Epithelial cell of esophagus (primary cell): ENCODE measurements around the gene ADAM11.
"Not testable (repeated sequence)": the region's sequence is repeated elsewhere in the genome, so short reads cannot be mapped to it uniquely, and the experiment has no call there.

ENCODE experiments used
- DNase-seq: peaks from one replicate; pipeline ENCODE4 v3.0.0; 2010; ENCODE audit warnings: low read depth
- H3K4me3 ChIP-seq: 2 replicates; pipeline ENCODE4 v1.5.1; 2011; ENCODE audit warnings: mild to moderate bottlenecking, low read length, control low read depth
- TF ChIP-seq, protein P1 (sequence below): IDR thresholded peaks from 2 replicates; pipeline ENCODE4 v1.5.1; 2011; ENCODE audit warnings: low read depth, mild to moderate bottlenecking, low read length, control low read depth, inconsistent platforms; ENCODE audit not compliant: insufficient read depth; ENCODE audit errors: missing control alignments

The ADAM11 gene

DNA sequence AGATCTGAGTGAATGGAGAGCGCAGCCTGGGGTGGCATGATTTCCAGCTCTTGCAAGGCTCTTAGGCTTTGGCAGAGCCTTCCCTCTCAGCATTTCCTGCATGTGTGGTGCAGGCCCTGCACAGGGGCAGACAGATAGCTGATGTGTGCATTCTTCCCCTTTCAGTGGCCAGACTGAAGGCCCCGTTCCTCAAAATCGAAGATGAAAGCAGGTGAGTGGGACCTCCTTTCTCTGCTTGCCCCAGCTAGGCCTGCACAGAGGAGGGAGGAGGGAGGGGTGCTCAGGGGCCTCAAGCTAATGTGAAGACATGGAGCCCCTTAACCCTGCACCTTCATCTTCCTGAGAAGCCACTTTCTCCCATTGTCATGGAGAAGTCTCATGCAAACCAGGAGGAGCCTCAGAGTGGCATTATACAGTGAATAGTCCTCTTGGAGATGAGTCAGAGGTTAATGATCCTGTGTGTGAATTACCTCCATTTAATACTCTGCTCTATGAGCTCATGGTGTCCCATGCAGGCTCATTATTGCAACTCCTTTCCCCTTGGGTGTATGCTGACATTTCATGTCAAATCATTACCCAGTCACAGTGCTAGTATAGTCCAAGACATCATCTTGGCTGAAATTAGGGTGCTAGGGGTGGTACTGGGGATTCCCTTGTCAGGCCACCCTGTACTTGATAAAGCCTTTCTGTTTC lies 20.4 kb upstream of the ADAM11 start:
- peak; percentile 53 for DNase-seq
- TF ChIP-seq, protein P1, sequence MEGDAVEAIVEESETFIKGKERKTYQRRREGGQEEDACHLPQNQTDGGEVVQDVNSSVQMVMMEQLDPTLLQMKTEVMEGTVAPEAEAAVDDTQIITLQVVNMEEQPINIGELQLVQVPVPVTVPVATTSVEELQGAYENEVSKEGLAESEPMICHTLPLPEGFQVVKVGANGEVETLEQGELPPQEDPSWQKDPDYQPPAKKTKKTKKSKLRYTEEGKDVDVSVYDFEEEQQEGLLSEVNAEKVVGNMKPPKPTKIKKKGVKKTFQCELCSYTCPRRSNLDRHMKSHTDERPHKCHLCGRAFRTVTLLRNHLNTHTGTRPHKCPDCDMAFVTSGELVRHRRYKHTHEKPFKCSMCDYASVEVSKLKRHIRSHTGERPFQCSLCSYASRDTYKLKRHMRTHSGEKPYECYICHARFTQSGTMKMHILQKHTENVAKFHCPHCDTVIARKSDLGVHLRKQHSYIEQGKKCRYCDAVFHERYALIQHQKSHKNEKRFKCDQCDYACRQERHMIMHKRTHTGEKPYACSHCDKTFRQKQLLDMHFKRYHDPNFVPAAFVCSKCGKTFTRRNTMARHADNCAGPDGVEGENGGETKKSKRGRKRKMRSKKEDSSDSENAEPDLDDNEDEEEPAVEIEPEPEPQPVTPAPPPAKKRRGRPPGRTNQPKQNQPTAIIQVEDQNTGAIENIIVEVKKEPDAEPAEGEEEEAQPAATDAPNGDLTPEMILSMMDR = no peak
- H3K4me3 ChIP-seq = no peak overlapping the region

DNA sequence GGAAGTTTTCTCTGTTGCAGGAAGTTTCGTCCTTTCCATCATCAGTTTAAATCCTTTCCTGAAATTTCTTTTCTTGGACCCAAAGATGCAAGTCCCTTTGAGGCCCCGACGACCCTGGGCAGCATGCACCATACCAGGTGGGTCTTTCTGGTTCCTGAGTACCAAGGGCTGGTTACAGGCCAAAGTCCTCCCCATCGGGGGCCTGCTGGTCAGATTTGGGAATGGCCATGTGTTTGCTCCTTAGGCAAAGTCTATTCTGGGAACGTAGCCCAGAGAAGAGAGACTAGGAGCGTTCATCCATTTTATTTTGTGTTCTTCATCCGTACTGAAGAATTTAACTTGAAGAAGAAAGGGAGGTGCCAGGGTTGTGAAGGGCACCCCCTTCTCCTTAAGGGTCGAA lies 17.5 kb upstream of the ADAM11 start:
- no peak for DNase-seq
- TF ChIP-seq, protein P1 = no peak
- H3K4me3 ChIP-seq = no peak overlapping the region

DNA sequence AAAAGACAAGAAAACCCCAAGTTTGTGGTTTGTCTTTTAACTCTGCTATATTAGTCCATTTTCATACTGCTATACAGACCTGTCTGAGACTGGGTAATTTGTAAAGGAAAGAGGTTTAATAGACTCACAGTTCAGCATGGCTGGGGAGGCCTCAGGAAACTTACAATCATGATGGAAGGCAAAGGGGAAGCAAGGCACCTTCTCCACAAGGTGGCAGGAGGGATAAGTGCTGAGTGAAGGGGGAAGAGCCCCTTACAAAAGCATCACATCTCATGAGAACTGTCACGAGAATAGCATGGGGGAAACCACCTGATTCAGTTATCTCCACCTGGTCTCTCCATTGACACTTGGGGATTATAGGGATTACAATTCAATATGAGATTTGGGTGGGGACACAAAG lies 13.5 kb upstream of the ADAM11 start:
- no peak for DNase-seq
- H3K4me3 ChIP-seq = no peak overlapping the region
- TF ChIP-seq, protein P1 = no peak

DNA sequence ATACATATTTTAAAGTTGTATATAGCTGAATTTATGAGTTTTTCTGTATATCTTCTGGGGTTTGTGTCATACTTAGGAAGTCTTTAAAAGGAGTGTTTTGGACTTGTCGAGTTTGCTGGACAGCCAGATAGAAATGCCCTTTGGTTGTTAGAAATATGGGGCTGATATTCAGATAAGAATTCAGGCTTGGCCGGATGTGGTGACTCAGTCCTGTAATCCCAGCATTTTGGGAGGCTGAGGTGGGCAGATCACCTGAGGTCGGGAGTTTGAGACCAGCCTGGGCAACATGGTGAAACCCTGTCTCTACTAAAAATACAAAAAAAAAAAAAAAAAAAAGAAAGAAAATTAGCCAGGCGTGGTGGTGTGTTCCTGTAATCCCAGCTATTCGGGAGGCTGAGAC lies 13.1 kb upstream of the ADAM11 start:
- not testable (repeated sequence) for DNase-seq, H3K4me3 ChIP-seq

DNA sequence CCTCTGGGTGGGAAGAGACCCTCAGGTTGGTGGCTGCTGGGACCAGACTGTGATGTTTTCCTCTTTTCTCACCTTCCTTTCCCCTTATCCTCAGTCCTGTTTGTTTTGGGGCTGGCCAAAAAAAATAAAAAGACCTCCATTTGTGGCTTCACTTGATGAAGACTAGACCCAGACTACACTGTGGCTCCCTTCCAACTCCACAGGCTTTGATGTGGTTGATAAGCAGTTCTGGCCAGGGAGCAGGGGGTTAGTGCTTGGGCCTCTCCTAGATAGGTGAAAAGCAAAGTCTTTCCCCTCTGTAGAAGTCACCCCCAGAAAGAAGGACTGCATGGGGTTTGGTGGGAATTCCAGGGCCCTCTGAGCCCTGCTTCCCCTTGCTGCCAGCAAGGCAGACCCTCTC lies 11.2 kb upstream of the ADAM11 start:
- H3K4me3 ChIP-seq = no peak overlapping the region
- TF ChIP-seq, protein P1 = no peak
- no peak for DNase-seq

DNA sequence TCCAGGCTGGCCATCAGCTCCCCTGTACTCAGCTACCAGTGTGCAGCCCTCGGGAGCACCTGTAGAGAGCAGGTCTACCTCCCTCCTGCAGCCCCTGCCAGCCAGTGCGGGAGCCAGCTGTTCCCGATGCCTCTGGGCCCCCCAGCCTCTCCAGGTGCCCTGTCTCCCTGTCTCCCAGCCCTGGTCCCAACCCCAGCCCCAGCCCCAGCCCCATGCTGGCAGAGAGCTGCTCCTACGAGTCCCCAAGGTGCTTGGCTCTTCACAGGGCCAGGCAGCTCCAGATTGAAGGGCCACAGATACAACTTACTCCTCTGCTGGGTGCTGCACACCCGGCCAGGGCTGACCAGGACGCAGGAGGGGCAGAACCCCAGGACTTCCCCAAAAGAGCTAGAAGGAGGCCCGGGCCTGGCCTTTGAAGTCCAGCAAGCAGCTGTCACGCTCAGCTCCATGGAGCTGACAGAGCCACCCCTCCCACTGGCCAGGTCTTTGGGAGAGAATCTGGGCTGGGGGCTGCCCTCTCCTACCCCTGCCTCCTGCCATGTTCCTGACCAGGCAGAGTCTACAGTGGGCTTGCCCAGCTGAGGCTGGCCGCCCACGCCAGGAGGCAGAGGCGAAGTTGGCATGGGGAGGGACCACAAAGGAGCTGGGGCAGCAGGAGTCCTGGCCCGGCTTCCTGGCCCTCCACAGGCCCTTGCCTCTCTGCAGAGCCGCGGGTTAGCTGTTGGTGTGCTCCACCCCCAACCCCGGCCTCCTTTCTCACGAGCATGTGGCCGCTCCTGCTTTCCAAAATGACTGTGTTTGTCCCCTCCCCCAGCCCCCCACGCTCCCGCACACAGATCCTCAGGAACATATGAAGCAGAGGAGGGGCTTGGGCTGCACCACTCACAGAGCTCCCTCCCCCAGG lies 9.5 kb upstream of the ADAM11 start:
- TF ChIP-seq, protein P1 = no peak
- no peak for DNase-seq
- no peak overlapping the region for H3K4me3 ChIP-seq

DNA sequence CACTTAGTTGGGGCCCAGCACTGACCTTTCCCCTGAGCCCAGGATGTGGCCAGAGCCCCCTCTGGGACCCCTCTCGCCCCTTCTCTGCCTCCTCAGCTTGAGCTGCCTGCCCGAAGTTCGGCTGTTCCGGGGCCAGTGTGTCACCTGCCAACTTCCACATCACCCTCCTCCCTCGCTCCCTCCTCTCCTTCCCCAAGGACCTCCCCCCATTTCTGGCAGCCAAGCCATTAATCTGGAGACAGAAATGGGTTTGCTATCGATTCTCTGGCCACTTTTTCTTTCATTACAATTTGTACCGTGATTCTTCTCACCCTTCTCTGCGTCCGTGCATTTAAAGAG lies 8.8 kb upstream of the ADAM11 start:
- no peak for DNase-seq
- TF ChIP-seq, protein P1 = no peak
- H3K4me3 ChIP-seq = no peak overlapping the region
